HCT116 (cell line): ENCODE results near the gene VWA5B1.

Experiments
- JUND ChIP-seq: IDR thresholded peaks from 2 replicates; pipeline ENCODE4 v1.6.1; 2012
- POLR2A ChIP-seq: IDR thresholded peaks from 2 replicates; pipeline ENCODE4 v1.7.0; 2011; ENCODE audit warnings: borderline replicate concordance; ENCODE audit not compliant: insufficient read depth, insufficient read length; ENCODE audit errors: extremely low read depth
- POLR2AphosphoS5 ChIP-seq: IDR thresholded peaks from 2 replicates; pipeline ENCODE4 v1.6.1; 2011; ENCODE audit warnings: mild to moderate bottlenecking, low read depth, low read length, moderate library complexity
- TF ChIP-seq, protein P1 (sequence below), 3 experiments: fragments of 200-600 bp in 1 of 3; sonication (generic) in 1 of 3; IDR thresholded peaks in 2 of 3; conservative IDR thresholded peaks in 1 of 3; 2 replicates each; pipeline ENCODE4 v1.5.1; 2012 to 2017; ENCODE audit warnings: low read depth in 2 of 3, low read length in 2 of 3, antibody characterized with exemption in 1 of 3, borderline replicate concordance in 1 of 3, control low read depth in 1 of 3, mild to moderate bottlenecking in 1 of 3, mixed read lengths in 1 of 3, mixed run types in 1 of 3, moderate library complexity in 1 of 3; ENCODE audit not compliant: insufficient read depth in 1 of 3
- TF ChIP-seq, protein P2 (sequence below): IDR thresholded peaks from 2 replicates; pipeline ENCODE4 v1.6.1; 2012; ENCODE audit warnings: low read depth

DNA sequence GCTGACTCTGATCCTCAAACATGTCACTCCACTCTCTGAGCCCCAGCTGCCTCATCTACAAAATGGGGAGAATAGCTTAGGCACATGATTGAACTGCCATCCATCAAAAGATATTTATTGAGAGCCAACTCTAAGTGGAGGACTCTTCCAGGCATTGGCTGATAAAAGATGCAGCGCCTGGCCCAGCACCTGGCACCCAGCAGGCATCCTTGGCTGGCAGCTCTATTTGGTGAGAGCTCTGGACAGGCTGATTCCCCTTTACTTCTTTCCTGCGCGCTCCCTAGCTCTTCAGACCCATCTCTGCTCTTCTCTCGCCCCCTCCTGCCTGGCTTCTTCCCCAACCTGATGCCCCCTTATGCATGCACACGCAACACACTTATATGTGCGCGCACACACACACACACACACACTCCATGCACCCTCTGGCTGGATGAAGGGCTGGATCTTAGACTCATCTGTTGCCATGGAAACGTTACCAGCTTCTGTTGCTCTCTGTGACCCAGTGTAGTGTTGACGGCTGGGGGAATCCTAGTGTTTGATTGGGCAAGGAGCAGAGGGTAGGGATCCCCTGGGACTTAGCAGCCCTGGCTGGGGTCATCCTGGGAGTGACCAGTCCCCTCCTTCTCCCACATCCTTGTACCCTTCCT lies 49.3 kb downstream of the VWA5B1 start:
- no peak for TF ChIP-seq POLR2AphosphoS5
- TF ChIP-seq, protein P1, sequence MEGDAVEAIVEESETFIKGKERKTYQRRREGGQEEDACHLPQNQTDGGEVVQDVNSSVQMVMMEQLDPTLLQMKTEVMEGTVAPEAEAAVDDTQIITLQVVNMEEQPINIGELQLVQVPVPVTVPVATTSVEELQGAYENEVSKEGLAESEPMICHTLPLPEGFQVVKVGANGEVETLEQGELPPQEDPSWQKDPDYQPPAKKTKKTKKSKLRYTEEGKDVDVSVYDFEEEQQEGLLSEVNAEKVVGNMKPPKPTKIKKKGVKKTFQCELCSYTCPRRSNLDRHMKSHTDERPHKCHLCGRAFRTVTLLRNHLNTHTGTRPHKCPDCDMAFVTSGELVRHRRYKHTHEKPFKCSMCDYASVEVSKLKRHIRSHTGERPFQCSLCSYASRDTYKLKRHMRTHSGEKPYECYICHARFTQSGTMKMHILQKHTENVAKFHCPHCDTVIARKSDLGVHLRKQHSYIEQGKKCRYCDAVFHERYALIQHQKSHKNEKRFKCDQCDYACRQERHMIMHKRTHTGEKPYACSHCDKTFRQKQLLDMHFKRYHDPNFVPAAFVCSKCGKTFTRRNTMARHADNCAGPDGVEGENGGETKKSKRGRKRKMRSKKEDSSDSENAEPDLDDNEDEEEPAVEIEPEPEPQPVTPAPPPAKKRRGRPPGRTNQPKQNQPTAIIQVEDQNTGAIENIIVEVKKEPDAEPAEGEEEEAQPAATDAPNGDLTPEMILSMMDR (IDR thresholded peaks at IDR 0.05 in 2 of 3, conservative IDR thresholded peaks at IDR 0.05 in 1 of 3; ENCODE audit: borderline replicate concordance in 1 of 3, insufficient read depth in 1 of 3, low read depth in 2 of 3, low read length in 2 of 3) = no peak
- no peak for TF ChIP-seq POLR2A
- no peak for TF ChIP-seq JUND
- TF ChIP-seq, protein P2, sequence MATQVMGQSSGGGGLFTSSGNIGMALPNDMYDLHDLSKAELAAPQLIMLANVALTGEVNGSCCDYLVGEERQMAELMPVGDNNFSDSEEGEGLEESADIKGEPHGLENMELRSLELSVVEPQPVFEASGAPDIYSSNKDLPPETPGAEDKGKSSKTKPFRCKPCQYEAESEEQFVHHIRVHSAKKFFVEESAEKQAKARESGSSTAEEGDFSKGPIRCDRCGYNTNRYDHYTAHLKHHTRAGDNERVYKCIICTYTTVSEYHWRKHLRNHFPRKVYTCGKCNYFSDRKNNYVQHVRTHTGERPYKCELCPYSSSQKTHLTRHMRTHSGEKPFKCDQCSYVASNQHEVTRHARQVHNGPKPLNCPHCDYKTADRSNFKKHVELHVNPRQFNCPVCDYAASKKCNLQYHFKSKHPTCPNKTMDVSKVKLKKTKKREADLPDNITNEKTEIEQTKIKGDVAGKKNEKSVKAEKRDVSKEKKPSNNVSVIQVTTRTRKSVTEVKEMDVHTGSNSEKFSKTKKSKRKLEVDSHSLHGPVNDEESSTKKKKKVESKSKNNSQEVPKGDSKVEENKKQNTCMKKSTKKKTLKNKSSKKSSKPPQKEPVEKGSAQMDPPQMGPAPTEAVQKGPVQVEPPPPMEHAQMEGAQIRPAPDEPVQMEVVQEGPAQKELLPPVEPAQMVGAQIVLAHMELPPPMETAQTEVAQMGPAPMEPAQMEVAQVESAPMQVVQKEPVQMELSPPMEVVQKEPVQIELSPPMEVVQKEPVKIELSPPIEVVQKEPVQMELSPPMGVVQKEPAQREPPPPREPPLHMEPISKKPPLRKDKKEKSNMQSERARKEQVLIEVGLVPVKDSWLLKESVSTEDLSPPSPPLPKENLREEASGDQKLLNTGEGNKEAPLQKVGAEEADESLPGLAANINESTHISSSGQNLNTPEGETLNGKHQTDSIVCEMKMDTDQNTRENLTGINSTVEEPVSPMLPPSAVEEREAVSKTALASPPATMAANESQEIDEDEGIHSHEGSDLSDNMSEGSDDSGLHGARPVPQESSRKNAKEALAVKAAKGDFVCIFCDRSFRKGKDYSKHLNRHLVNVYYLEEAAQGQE = no peak
